HAP-1 (cell line): Measurements from ENCODE around the gene C13orf42.
A peak's percentile ranks its signal among the peaks of the same experiment; 100 is the strongest.

Experiments
- DNase-seq, 2 experiments: peaks; one replicate each; pipeline ENCODE4 v3.0.0-alpha.2; 2016 to 2020; ENCODE audit warnings: low spot score in 2 of 2
- H3K27me3 ChIP-seq: fragments of 250-450 bp; sonication (Bioruptor Pico); 2 replicates; pipeline ENCODE4 v1.5.1; 2020; ENCODE audit warnings: low read depth, mild to moderate bottlenecking, moderate library complexity
- H3K36me3 ChIP-seq: fragments of 250-450 bp; sonication (Bioruptor Pico); replicated peaks from 2 replicates; pipeline ENCODE4 v1.5.1; 2020; ENCODE audit warnings: mild to moderate bottlenecking
- H3K4me1 ChIP-seq: fragments of 250-450 bp; sonication (Bioruptor Pico); 2 replicates; pipeline ENCODE4 v1.5.1; 2020; ENCODE audit warnings: mild to moderate bottlenecking
- H3K4me3 ChIP-seq: fragments of 250-450 bp; sonication (Bioruptor Pico); 2 replicates; pipeline ENCODE4 v1.5.1; 2020; ENCODE audit warnings: mild to moderate bottlenecking, moderate library complexity
- H3K9me3 ChIP-seq: fragments of 250-450 bp; sonication (Bioruptor Pico); 2 replicates; pipeline ENCODE4 v1.5.1; 2020; ENCODE audit warnings: mild to moderate bottlenecking, moderate library complexity
- in situ Hi-C: fragments of 300-500 bp; cut with MboI; formaldehyde crosslinking; loops from 3 replicates; pipeline ENCODE4 v1.14.3; 2020; ENCODE audit warnings: low sequenced_read_pairs, inconsistent platforms, mixed read lengths

Gene C13orf42

DNA sequence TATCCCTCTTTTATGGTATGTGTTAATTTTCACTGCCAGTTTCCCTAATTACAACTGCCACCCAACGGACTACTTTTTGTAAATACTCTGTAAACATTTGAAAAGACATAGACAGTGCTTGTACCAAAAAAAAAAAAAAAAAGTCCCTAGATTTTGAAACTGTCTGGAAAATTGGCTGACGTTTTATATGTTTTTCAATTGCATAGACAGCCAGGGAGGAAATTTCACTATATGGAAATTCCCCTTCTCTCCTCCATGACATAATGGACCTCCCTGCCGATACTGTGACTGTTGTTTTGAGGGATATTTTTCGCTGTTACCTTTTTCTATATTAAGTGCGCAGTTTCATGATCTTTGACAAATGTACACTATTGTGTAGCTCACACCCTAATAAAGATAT lies 43.4 kb downstream of the C13orf42 start:
- H3K9me3 ChIP-seq: no peaks in the 10 kb centered on the region
- DNase-seq: no peak
- no peaks in the 10 kb centered on the region for H3K36me3 ChIP-seq
- peaks cover 3% of the 10 kb centered on the region for H3K4me1 ChIP-seq
- H3K4me3 ChIP-seq: no peak overlapping the region
- in situ Hi-C loops: loop anchor here (10.0 to 25.0 kb wide), 2 partner anchors 230 to 1093 kb away; partner anchors contain the start of gene DLEU7
- peaks cover 4% of the 10 kb centered on the region; the same call in 1 of the 2 replicates for H3K27me3 ChIP-seq

DNA sequence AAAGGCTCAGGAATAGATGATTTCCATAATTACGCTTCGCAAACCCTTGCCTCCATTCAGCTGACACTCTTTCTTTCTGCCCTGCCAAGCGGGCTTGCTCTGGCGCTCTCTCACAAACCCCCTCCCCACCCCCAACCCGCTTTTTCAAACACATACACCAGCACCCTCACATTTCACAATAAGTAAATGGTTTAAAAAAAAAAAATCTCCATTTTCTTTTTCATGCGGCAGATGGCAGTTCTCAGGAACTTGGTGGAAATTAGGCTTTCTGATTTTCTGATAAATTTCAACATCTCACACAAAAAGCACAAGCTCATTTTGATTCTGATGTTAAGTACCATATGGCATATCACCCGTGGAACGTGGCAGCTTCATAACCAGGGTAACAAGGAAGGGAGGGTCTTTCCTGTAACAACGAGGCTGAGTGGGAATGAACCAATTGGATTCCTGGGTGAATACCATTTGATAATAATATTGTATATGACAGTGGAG lies 43.8 kb downstream of the C13orf42 start:
- Histone ChIP-seq H3K9me3 (no peaks in the 10 kb centered on the region), H3K27me3 (peaks cover 4% of the 10 kb centered on the region; the same call in 1 of the 2 replicates), H3K36me3 (no peaks in the 10 kb centered on the region), H3K4me3 (no peak overlapping the region), H3K4me1 (peaks cover 3% of the 10 kb centered on the region)
- DNase-seq: no peak
- in situ Hi-C loops: loop anchor here (10.0 to 25.0 kb wide), 2 partner anchors 230 to 1092 kb away; partner anchors contain the start of gene DLEU7

GRCh38 chr13:51066091-51066831 lies 44.8 kb downstream of the C13orf42 start:
- H3K36me3 ChIP-seq: no peaks in the 10 kb centered on the region
- peaks cover 4% of the 10 kb centered on the region; the same call in 1 of the 2 replicates for H3K27me3 ChIP-seq
- in situ Hi-C loops: loop anchor here (10.0 to 25.0 kb wide), 2 partner anchors 229 to 1091 kb away; partner anchors contain the start of gene DLEU7
- DNase-seq: no peak
- H3K4me1 ChIP-seq: peaks cover 3% of the 10 kb centered on the region
- no peaks in the 10 kb centered on the region for H3K9me3 ChIP-seq
- no peak overlapping the region for H3K4me3 ChIP-seq

DNA sequence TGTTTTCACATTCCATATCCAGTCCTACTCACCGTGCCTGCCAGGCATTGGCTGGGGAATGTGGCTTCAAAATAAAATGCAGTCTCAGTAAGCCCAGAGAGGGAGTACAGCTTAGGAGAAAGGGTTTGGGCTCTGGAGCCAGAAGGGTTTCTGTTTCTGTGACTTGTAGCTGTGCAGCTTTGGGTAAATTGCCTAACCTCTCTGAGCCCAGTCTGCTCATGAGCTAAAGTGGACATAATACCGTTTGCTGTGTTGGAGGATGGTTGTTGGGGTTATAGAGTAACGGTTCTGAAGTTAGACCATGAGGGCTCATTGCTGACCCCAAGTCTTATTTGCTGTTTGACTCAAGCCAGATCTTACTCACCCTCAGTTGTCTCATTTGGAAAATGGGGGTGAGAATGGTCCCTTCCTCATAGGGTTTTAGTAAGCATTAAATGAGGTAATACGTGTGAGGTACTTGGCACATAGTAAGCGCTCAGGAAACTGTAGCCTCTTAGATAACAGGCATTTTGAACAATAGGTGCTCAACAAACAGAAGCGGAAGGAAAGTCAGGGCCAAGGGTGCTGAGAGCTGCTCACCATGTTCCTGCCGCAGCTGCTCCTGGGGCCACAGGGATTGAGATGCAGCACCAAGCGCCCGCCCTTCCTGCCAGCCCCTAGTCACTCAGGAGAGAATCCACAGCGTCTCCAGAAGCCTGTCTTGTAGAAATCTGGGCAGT lies 45.5 kb downstream of the C13orf42 start:
- Histone ChIP-seq H3K9me3 (no peaks in the 10 kb centered on the region), H3K36me3 (no peaks in the 10 kb centered on the region), H3K4me1 (peaks cover 3% of the 10 kb centered on the region), H3K4me3 (no peak overlapping the region), H3K27me3 (peaks cover 4% of the 10 kb centered on the region; the same call in 1 of the 2 replicates)
- DNase-seq: no peak
- in situ Hi-C loops: loop anchor here (10.0 to 25.0 kb wide), 2 partner anchors 228 to 1091 kb away; partner anchors contain the start of gene DLEU7

DNA sequence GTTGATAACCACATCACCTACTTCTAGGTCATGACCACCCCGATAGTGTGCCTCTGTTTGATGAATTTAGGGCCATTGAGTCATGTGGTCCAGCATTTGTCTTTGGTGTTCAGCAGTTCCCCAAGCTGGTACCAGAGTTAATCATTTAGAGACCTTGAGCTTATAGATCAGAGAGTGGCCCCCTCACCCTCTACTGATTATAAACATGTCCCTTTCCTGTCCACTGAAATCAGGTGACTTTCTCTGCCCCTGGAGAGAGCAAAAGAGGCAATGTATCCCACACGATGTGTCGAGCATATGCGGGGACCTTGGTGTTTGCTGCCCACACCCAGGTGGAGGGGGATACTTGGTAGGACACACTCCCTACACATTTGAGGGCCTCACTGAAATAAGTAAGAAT lies 46.3 kb downstream of the C13orf42 start:
- Histone ChIP-seq H3K9me3 (no peaks in the 10 kb centered on the region), H3K4me3 (no peak overlapping the region), H3K36me3 (no peaks in the 10 kb centered on the region), H3K4me1 (peaks cover under 1% of the 10 kb centered on the region), H3K27me3 (peaks cover 4% of the 10 kb centered on the region; the same call in 1 of the 2 replicates)
- in situ Hi-C loops: loop anchor here (10.0 to 25.0 kb wide), 2 partner anchors 227 to 1090 kb away; partner anchors contain the start of gene DLEU7
- no peak for DNase-seq

GRCh38 chr13:51063909-51064308 lies 47.2 kb downstream of the C13orf42 start:
- in situ Hi-C loops: loop anchor here (10.0 to 25.0 kb wide), 2 partner anchors 227 to 1089 kb away; partner anchors contain the start of gene DLEU7
- DNase-seq: no peak
- Histone ChIP-seq H3K4me3 (no peak overlapping the region), H3K36me3 (no peaks in the 10 kb centered on the region), H3K27me3 (peaks cover 4% of the 10 kb centered on the region; the same call in 1 of the 2 replicates), H3K9me3 (no peaks in the 10 kb centered on the region), H3K4me1 (no peaks in the 10 kb centered on the region)

GRCh38 chr13:51058461-51059167 lies 52.5 kb downstream of the C13orf42 start:
- Histone ChIP-seq H3K4me3 (no peak overlapping the region), H3K36me3 (no peaks in the 10 kb centered on the region), H3K4me1 (no peaks in the 10 kb centered on the region), H3K27me3 (0 out of 2 replicates have a peak, but pooled peaks cover 5% of the 10 kb centered on the region), H3K9me3 (no peaks in the 10 kb centered on the region)
- in situ Hi-C loops: loop anchor here (25.0 kb wide), 1 partner anchor 221 kb away; the partner anchor contains the start of gene DLEU7
- peak in 1 of 2 experiments; percentile 17 for DNase-seq

DNA sequence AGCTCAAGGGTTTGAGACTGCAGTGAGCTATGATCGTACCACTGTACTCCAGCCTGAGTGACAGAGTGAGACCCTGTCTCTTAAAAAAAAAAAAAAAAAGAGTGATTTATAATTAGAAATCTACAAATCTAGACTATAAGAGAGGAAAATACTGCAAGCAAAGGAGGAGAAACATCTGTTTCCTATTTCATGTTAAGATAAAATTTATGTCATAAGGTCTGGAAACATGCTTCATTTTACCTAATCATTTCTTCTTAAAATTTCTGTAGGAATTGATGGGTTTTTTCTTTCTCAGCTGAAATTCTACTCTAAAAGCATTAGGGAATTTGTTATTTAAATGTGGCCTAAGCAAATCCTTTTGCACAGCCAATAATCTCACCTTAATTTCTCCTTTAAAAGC lies 53.2 kb downstream of the C13orf42 start:
- Histone ChIP-seq H3K9me3 (no peaks in the 10 kb centered on the region), H3K4me3 (no peak overlapping the region), H3K36me3 (no peaks in the 10 kb centered on the region), H3K27me3 (0 out of 2 replicates have a peak, but pooled peaks cover 5% of the 10 kb centered on the region), H3K4me1 (no peaks in the 10 kb centered on the region)
- no peak for DNase-seq
- in situ Hi-C loops: loop anchor here (25.0 kb wide), 1 partner anchor 221 kb away; the partner anchor contains the start of gene DLEU7

DNA sequence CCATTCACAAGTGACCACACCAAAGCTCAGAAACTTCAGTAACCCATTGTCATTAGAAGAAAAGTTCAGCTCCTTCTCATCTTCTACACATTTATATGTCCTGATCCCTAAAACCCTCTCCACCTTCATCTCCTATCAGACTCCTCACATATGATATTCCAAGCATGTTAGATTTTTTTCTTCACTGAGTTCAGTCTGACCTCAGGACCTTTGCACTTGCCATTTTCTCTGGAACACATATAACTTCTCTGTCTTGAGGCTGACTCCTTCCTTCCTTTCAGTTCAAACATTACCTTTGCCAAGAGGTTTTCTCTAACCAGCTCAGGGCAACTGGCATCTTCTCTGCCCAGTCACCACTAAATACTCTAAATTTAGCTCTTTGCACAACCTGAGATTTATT lies 54.1 kb downstream of the C13orf42 start:
- no peak for DNase-seq
- Histone ChIP-seq H3K27me3 (0 out of 2 replicates have a peak, but pooled peaks cover 5% of the 10 kb centered on the region), H3K36me3 (no peaks in the 10 kb centered on the region), H3K9me3 (no peaks in the 10 kb centered on the region), H3K4me3 (no peak overlapping the region), H3K4me1 (no peaks in the 10 kb centered on the region)
- in situ Hi-C loops: loop anchor here (25.0 kb wide), 1 partner anchor 220 kb away; the partner anchor contains the start of gene DLEU7

- in situ Hi-C loops: loop anchor here (25.0 kb wide), 1 partner anchor 215 kb away; the partner anchor contains the start of gene DLEU7
- DNase-seq: no peak
- H3K36me3 ChIP-seq: no peaks in the 10 kb centered on the region
- H3K9me3 ChIP-seq: no peaks in the 10 kb centered on the region
- peaks cover 5% of the 10 kb centered on the region; the same call in 1 of the 2 replicates for H3K27me3 ChIP-seq
- no peak overlapping the region for H3K4me3 ChIP-seq
- H3K4me1 ChIP-seq: no peaks in the 10 kb centered on the region
Observed at GRCh38 chr13:51052581-51052980, 58.5 kb downstream of the C13orf42 start.

DNA sequence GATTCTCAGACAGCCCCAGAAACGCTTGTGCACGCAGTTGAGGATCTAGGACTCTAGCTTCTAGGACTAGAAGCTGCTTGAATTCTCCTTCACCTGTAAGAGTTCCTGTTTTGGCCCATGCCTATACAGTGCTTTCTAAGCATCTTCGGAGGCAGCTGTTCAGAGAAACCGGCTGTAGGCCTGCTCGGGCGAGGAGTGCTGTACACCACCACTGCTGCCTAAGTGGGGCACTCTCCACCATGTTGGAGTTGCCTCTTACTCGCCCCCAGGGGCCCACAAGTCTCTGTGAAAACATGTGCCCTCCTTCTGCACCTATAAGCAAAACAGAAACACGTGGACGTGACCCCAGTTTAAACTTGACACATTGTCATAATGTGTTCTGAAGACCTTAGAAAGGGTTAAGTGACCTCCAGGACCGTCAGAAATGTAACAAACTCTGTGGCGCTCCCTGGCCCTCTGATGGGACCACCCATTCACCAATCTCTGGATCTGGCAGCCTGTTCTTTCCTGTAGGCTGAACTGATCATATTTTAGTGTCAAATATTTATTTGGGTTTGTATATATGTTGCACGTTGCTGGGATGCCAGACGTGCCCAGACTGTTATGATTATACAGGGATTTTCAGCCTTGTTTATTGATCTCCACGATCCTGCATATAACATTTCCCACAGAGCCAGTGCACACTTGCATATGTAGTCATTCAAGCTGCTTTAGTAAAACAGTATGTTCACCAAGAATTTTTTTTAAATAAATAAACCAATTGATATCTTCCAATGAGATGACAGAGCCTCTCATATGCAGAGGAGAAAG lies 60.8 kb downstream of the C13orf42 start:
- Histone ChIP-seq H3K9me3 (no peaks in the 10 kb centered on the region), H3K27me3 (no peaks in the 10 kb centered on the region; the same call in 1 of the 2 replicates), H3K36me3 (no peaks in the 10 kb centered on the region), H3K4me3 (no peak overlapping the region), H3K4me1 (no peaks in the 10 kb centered on the region)
- DNase-seq: no peak
- in situ Hi-C loops: loop anchor here (25.0 kb wide), 1 partner anchor 213 kb away; the partner anchor contains the start of gene DLEU7

- in situ Hi-C loops: no loop called here
- DNase-seq: no peak
Observed at GRCh38 chr13:51048616-51049015, 62.5 kb downstream of the C13orf42 start.

More at GRCh38 chr13:51048616-51049015, 62.5 kb downstream of the C13orf42 start:
- Histone ChIP-seq H3K27me3 (no peaks in the 10 kb centered on the region; the same call in 1 of the 2 replicates), H3K36me3 (no peaks in the 10 kb centered on the region), H3K4me3 (no peak overlapping the region), H3K9me3 (no peaks in the 10 kb centered on the region), H3K4me1 (no peaks in the 10 kb centered on the region)
